Body of pancreas (tissue), 4 donors: ENCODE measurements around the gene SMIM11.

ENCODE experiments used
- CTCF ChIP-seq, 7 experiments: fragments of 450-650 bp in 4 of 7; fragments of 200-600 bp in 3 of 7; sonication (generic) in 3 of 7; IDR thresholded peaks; one replicate each; pipeline ENCODE4 v1.5.1; 2016 to 2019; ENCODE audit warnings: antibody characterized with exemption in 7 of 7
- POLR2A ChIP-seq, 3 donors: fragments of 450-650 bp; IDR thresholded peaks; one replicate each; pipeline ENCODE4 v1.6.1; 2016; ENCODE audit warnings: antibody characterized with exemption in 3 of 3, mild to moderate bottlenecking in 2 of 3

DNA sequence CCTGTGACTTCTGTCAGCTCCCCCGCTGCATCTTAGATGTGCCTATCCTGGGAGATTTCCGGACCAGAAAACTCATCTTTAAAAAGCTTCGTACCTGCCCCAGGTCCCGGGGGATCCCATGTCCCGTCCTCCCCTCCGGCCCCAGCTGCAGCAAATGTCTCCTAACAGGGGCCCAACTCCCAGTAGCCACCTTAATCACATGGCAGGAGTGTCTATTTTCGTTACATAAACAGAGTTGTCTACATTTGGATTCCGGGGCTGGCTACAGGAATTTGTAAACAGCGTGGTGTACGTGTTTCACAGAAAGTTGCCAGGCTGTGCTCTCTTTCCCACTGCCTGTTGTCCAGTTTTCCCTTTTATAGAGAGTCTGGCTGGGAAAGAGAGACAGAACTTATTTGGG lies 29.4 kb upstream of the SMIM11 start:
- TF ChIP-seq CTCF (IDR thresholded peaks at IDR 0.05) (no peak), POLR2A (IDR thresholded peaks at IDR 0.05) (no peak)
